ENCODE results near the gene SYNGR1.
"Not testable (repeated sequence)": the region's sequence is repeated elsewhere in the genome, so short reads cannot be mapped to it uniquely, and the experiment has no call there.

The SYNGR1 gene

GRCh38 chr22:39316440-39317083 lies 33.2 kb upstream of the SYNGR1 start:
- DNase-seq (ENCODE audit: extremely low read depth in 1 of 2, low read depth in 1 of 2) = peak; percentile 55 to 61

GRCh38 chr22:39317084-39317774 lies 32.6 kb upstream of the SYNGR1 start:
- no peak for DNase-seq (ENCODE audit: extremely low read depth in 1 of 2, low read depth in 1 of 2)

- DNase-seq (ENCODE audit: extremely low read depth in 1 of 2, low read depth in 1 of 2) = no peak
These were observed 31.9 kb upstream of the SYNGR1 start for GRCh38 chr22:39317775-39318506.

GRCh38 chr22:39318507-39319283 lies 31.1 kb upstream of the SYNGR1 start:
- peak in 1 of 2 donors; percentile 22 for DNase-seq (ENCODE audit: extremely low read depth in 1 of 2, low read depth in 1 of 2)

GRCh38 chr22:39319284-39320022 lies 30.3 kb upstream of the SYNGR1 start, which contains the start of gene RPL3:
Gene RPL3, minus strand, starts transcription at chr22:39319623. Its CDS starts 26 bp downstream, at chr22:39319597.
- DNase-seq (ENCODE audit: extremely low read depth in 1 of 2, low read depth in 1 of 2) = peak; percentile 88 to 97

GRCh38 chr22:39320616-39321029 lies 29.2 kb upstream of the SYNGR1 start:
- DNase-seq (ENCODE audit: extremely low read depth in 1 of 2, low read depth in 1 of 2) = not testable (repeated sequence)

GRCh38 chr22:39325392-39325932 lies 24.3 kb upstream of the SYNGR1 start:
- no peak for DNase-seq (ENCODE audit: extremely low read depth in 1 of 2, low read depth in 1 of 2)

- no peak for DNase-seq (ENCODE audit: extremely low read depth in 1 of 2, low read depth in 1 of 2)
These were observed 21.6 kb upstream of the SYNGR1 start for GRCh38 chr22:39327995-39328754.

GRCh38 chr22:39330553-39330952 lies 19.2 kb upstream of the SYNGR1 start:
- not testable (repeated sequence) for DNase-seq (ENCODE audit: extremely low read depth in 1 of 2, low read depth in 1 of 2)

GRCh38 chr22:39332441-39333064 lies 17.2 kb upstream of the SYNGR1 start:
- DNase-seq (ENCODE audit: extremely low read depth in 1 of 2, low read depth in 1 of 2) = no peak

GRCh38 chr22:39336411-39336810 lies 13.4 kb upstream of the SYNGR1 start:
- no peak for DNase-seq (ENCODE audit: extremely low read depth in 1 of 2, low read depth in 1 of 2)

GRCh38 chr22:39339775-39340174 lies 10.0 kb upstream of the SYNGR1 start:
- not testable (repeated sequence) for DNase-seq (ENCODE audit: extremely low read depth in 1 of 2, low read depth in 1 of 2)

GRCh38 chr22:39341179-39341578 lies 8.6 kb upstream of the SYNGR1 start:
- DNase-seq (ENCODE audit: extremely low read depth in 1 of 2, low read depth in 1 of 2) = no peak

GRCh38 chr22:39343259-39344045 lies 6.3 kb upstream of the SYNGR1 start:
- peak in 1 of 2 donors; percentile 29 for DNase-seq (ENCODE audit: extremely low read depth in 1 of 2, low read depth in 1 of 2)

GRCh38 chr22:39344046-39344390 lies 5.8 kb upstream of the SYNGR1 start:
- DNase-seq (ENCODE audit: extremely low read depth in 1 of 2, low read depth in 1 of 2) = no peak

- no peak for DNase-seq (ENCODE audit: extremely low read depth in 1 of 2, low read depth in 1 of 2)
These were observed 4.6 kb upstream of the SYNGR1 start for GRCh38 chr22:39345231-39345630.

- DNase-seq (ENCODE audit: extremely low read depth in 1 of 2, low read depth in 1 of 2) = no peak
These were observed 784 bp upstream of the SYNGR1 start for GRCh38 chr22:39348909-39349505.

GRCh38 chr22:39349506-39349966 lies 255 bp upstream of the SYNGR1 start:
- DNase-seq (ENCODE audit: extremely low read depth in 1 of 2, low read depth in 1 of 2) = no peak
